ENCODE measurements around the gene MED13L.

GRCh38 chr12:116222358-116222757, 55.1 kb downstream of the MED13L start:
- TF ChIP-seq CTCF (conservative IDR thresholded peaks at IDR 0.05; ENCODE audit: low read depth, low read length): no peak
- TF ChIP-seq RAD21 (IDR thresholded peaks at IDR 0.05; ENCODE audit: low read length): no peak
- no peak for TF ChIP-seq ELK1 (IDR thresholded peaks at IDR 0.05; ENCODE audit: borderline replicate concordance, low read depth, low read length)
